B cell (primary cell): ENCODE results near the gene NT5DC4. TPM values are rescaled to one million over a fixed set of nuclear protein-coding genes. Genes with fewer than 3 reads are reported as not detected.

Experiments
- ATAC-seq: fragments of 200-7000 bp; cut with Tn5 transposase; one replicate; pipeline ENCODE4 v1.10.0; 2021; ENCODE audit warnings: low read depth, mild to moderate bottlenecking, moderate number of reproducible peaks, moderate library complexity
- CTCF ChIA-PET: fragments of 350-600 bp; sonication (Branson Sonifier 250); formaldehyde crosslinking; loops from one replicate; lab custom pipeline; 2021; ENCODE audit warnings: antibody characterized with exemption, inconsistent platforms; lab: Charles Lee
- POLR2A ChIA-PET: fragments of 350-600 bp; sonication (Branson Sonifier 250); formaldehyde crosslinking; loops from one replicate; lab custom pipeline; 2021; ENCODE audit warnings: antibody characterized with exemption; lab: Charles Lee
- DNase-seq: peaks from one replicate; pipeline ENCODE4 v3.0.0; 2013
- H2AFZ ChIP-seq: 2 replicates; pipeline ENCODE4 v1.6.1; 2012; ENCODE audit warnings: mild to moderate bottlenecking, low read depth, low read length; ENCODE audit not compliant: insufficient read depth, poor library complexity, severe bottlenecking
- H3K27ac ChIP-seq, 2 donors: 1 replicate in 1 of 2; 2 replicates in 1 of 2; pipeline ENCODE4 v1.5.1; 2012 to 2013; ENCODE audit warnings: low read length in 2 of 2, mild to moderate bottlenecking in 2 of 2, moderate library complexity in 1 of 2
- H3K27me3 ChIP-seq, 4 experiments: fragments of 200-600 bp in 1 of 4; sonication (generic) in 1 of 4; replicated peaks in 1 of 4; 1 replicate in 2 of 4; 2 replicates in 2 of 4; pipeline versions ENCODE4 v1.6.1 to v1.7.0; 2013 to 2016; ENCODE audit warnings: low read length in 3 of 4, mild to moderate bottlenecking in 2 of 4, mixed read lengths in 1 of 4, moderate library complexity in 1 of 4; ENCODE audit not compliant: insufficient read depth in 4 of 4, control insufficient read depth in 3 of 4; ENCODE audit errors: control extremely low read depth in 1 of 4
- H3K36me3 ChIP-seq, 2 experiments: replicated peaks in 1 of 2; 1 replicate in 1 of 2; 2 replicates in 1 of 2; pipeline versions ENCODE4 v1.6.1 to v1.7.1; 2013; ENCODE audit warnings: low read length in 1 of 2; ENCODE audit not compliant: insufficient read depth in 2 of 2, control insufficient read depth in 1 of 2; ENCODE audit errors: control extremely low read depth in 1 of 2, extremely low read depth in 1 of 2
- H3K4me1 ChIP-seq, 2 donors: fragments of 200-600 bp in 1 of 2; sonication (generic) in 1 of 2; 1 replicate in 1 of 2; 2 replicates in 1 of 2; pipeline versions ENCODE4 v1.5.1 to v1.6.1; 2013 to 2017; ENCODE audit warnings: low read length in 2 of 2; ENCODE audit not compliant: control insufficient read depth in 2 of 2, insufficient read depth in 2 of 2
- H3K4me2 ChIP-seq: replicated peaks from 2 replicates; pipeline ENCODE3; 2012; ENCODE audit warnings: mild to moderate bottlenecking, low read depth, low read length; ENCODE audit not compliant: poor library complexity, severe bottlenecking
- H3K4me3 ChIP-seq, 5 experiments: fragments of 200-600 bp in 1 of 5; sonication (generic) in 1 of 5; 1 replicate in 3 of 5; 2 replicates in 2 of 5; pipeline versions ENCODE4 v1.5.1 to v1.7.0; 2011 to 2016; ENCODE audit warnings: low read length in 4 of 5, mild to moderate bottlenecking in 4 of 5, low read depth in 2 of 5, control low read depth in 1 of 5, moderate library complexity in 1 of 5; ENCODE audit not compliant: insufficient read depth in 1 of 5; ENCODE audit errors: control extremely low read depth in 1 of 5, extremely low read depth in 1 of 5
- H3K79me2 ChIP-seq: fragments of 200-600 bp; sonication (generic); one replicate; pipeline ENCODE4 v1.6.0; 2016; ENCODE audit warnings: low read length; ENCODE audit not compliant: control insufficient read depth, insufficient read depth
- H3K9ac ChIP-seq: fragments of 200-600 bp; sonication (generic); 2 replicates; pipeline ENCODE4 v1.6.1; 2017; ENCODE audit warnings: mild to moderate bottlenecking, low read length, moderate library complexity
- H3K9me3 ChIP-seq, 3 donors: one replicate each; pipeline versions ENCODE4 v1.6.1 to v1.7.1; 2013; ENCODE audit warnings: low read length in 2 of 3; ENCODE audit not compliant: control insufficient read depth in 2 of 3, insufficient read depth in 1 of 3; ENCODE audit errors: control extremely low read depth in 1 of 3
- H4K20me1 ChIP-seq: 2 replicates; pipeline ENCODE4 v1.6.0; 2012; ENCODE audit warnings: mild to moderate bottlenecking, low read length; ENCODE audit not compliant: insufficient read depth, control insufficient read depth, poor library complexity, severe bottlenecking
- H3K27ac Mint-ChIP-seq: one replicate; pipeline ENCODE4 v1.8.0; 2021; ENCODE audit warnings: mixed read lengths
- H3K27me3 Mint-ChIP-seq: one replicate; pipeline ENCODE4 v1.8.0; 2021; ENCODE audit warnings: mixed read lengths
- H3K4me1 Mint-ChIP-seq: one replicate; pipeline ENCODE4 v1.8.0; 2021; ENCODE audit warnings: mixed read lengths
- H3K4me3 Mint-ChIP-seq: one replicate; pipeline ENCODE4 v1.8.0; 2021; ENCODE audit warnings: mixed read lengths
- H3K9me3 Mint-ChIP-seq: one replicate; pipeline ENCODE4 v1.8.0; 2022; ENCODE audit warnings: mixed read lengths; ENCODE audit not compliant: insufficient read depth
- EZH2 ChIP-seq: IDR thresholded peaks from 2 replicates; pipeline ENCODE4 v1.6.1; 2012; ENCODE audit warnings: borderline replicate concordance, low read depth, mild to moderate bottlenecking, moderate library complexity, low read length; ENCODE audit not compliant: insufficient read depth, poor library complexity, severe bottlenecking
- WGBS: methylation state at CpG from one replicate; pipeline ENCODE4 v1.1.5; 2013; ENCODE audit warnings: missing lambda C conversion rate; ENCODE audit not compliant: insufficient coverage; 5-methylcytosine and 5-hydroxymethylcytosine counted together
- intact Hi-C: fragments of 100-400 bp; cut with micrococcal nuclease; formaldehyde crosslinking; loops from one replicate; pipeline ENCODE4 v1.10.0; 2022
- polyA plus RNA-seq: library from polyadenylated mRNA; depleted of rRNA; stranded (reverse); fragments of >200 nt; gene quantifications from 2 replicates; pipeline ENCODE4 v1.2.3, GENCODE V29; 2012
- total RNA-seq, 2 donors: library from RNA; stranded (reverse); fragments of 120-200 nt in 1 of 2; gene quantifications; 1 replicate in 1 of 2; 2 replicates in 1 of 2; pipeline versions ENCODE4 v1.2.3 to v1.2.4, GENCODE V29; 2013 to 2022
- TF ChIP-seq, protein P1 (sequence below): fragments of 200-600 bp; IDR thresholded peaks from one replicate; pipeline ENCODE4 v1.8.0; 2022; ENCODE audit warnings: antibody characterized with exemption, mild to moderate bottlenecking

The NT5DC4 gene
- total and polyA plus RNA-seq, 2 donors (not counting 1 experiment from before 2014, with no cell fraction given), result 2.0 TPM; not detected in 1

- Histone ChIP-seq H3K4me1 (peaks cover 0 to 8% of the 10 kb centered on the region in 2 donors), H3K9me3 (no peaks in the 10 kb centered on the region), H2AFZ (no peak overlapping the region), H3K4me3 (no peak overlapping the region), H3K4me2 (no peak overlapping the region), H3K27me3 (no peaks in the 10 kb centered on the region), H3K79me2 (peaks cover 7% of the 10 kb centered on the region), H3K9ac (no peak overlapping the region), H3K36me3 (no peaks in the 10 kb centered on the region), H4K20me1 (no peaks in the 10 kb centered on the region), H3K27ac (no peak overlapping the region)
- no peak for TF ChIP-seq EZH2
- TF ChIP-seq, protein P1, sequence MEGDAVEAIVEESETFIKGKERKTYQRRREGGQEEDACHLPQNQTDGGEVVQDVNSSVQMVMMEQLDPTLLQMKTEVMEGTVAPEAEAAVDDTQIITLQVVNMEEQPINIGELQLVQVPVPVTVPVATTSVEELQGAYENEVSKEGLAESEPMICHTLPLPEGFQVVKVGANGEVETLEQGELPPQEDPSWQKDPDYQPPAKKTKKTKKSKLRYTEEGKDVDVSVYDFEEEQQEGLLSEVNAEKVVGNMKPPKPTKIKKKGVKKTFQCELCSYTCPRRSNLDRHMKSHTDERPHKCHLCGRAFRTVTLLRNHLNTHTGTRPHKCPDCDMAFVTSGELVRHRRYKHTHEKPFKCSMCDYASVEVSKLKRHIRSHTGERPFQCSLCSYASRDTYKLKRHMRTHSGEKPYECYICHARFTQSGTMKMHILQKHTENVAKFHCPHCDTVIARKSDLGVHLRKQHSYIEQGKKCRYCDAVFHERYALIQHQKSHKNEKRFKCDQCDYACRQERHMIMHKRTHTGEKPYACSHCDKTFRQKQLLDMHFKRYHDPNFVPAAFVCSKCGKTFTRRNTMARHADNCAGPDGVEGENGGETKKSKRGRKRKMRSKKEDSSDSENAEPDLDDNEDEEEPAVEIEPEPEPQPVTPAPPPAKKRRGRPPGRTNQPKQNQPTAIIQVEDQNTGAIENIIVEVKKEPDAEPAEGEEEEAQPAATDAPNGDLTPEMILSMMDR, result no peak
- no peak overlapping the region for H3K27ac Mint-ChIP-seq
- no peak overlapping the region for H3K4me3 Mint-ChIP-seq
- H3K4me1 Mint-ChIP-seq, result peaks cover 12% of the 10 kb centered on the region
- no peak for ATAC-seq
- H3K9me3 Mint-ChIP-seq, result no peaks in the 10 kb centered on the region
- H3K27me3 Mint-ChIP-seq, result no peaks in the 10 kb centered on the region
- no CpG with 5 or more reads among the region's 2 CpGs for WGBS
- DNase-seq, result no peak
- POLR2A ChIA-PET, result no interaction called here
- intact Hi-C loops, result no loop called here
- CTCF ChIA-PET, result interaction anchor here (0.6 kb wide), 1 partner anchor 232 kb away, joined by 3 read pairs; no protein-coding TSS in a partner anchor
Measured at GRCh38 chr2:112758711-112759110, 37.9 kb downstream of the NT5DC4 start.

DNA sequence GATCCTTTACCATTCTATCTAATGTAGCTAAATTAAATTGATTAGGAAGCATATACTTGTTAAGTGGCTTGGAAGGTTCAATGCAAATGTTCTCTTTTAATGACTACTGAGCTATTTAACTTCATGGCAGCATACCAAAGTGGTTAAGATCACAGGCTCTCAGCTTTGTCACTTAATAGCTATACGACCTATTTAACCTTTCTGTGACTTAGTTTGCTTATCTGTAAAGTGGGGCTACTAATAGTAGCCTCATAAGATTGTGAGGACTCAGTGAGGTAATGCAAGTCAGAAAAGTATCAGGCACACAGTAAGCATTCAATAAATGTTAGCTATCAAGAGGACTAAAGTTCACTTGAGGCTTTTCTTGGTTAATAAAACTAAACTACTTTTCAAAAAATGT, 39.3 kb downstream of the NT5DC4 start:
- intact Hi-C loops, result loop anchor here (10.0 kb wide), 1 partner anchor 275 kb away; the partner anchor contains the start of gene TTL
- WGBS, result no CpG with 5 or more reads among the region's 1 CpG
- no peaks in the 10 kb centered on the region for H4K20me1 ChIP-seq
- H3K27me3 Mint-ChIP-seq, result no peaks in the 10 kb centered on the region
- no peak overlapping the region for H3K4me3 ChIP-seq
- H3K4me1 Mint-ChIP-seq, result peaks cover 17% of the 10 kb centered on the region
- no peaks in the 10 kb centered on the region for H3K9me3 ChIP-seq
- H3K4me3 Mint-ChIP-seq, result no peak overlapping the region
- no peak for ATAC-seq
- ChIA-PET POLR2A (no interaction called here), CTCF (interaction anchor here (1.3 to 2.3 kb wide), 2 partner anchors 11 to 125 kb away, joined by 6 to 16 read pairs; no protein-coding TSS in a partner anchor)
- H3K9ac ChIP-seq, result no peak overlapping the region
- no peaks in the 10 kb centered on the region for H3K36me3 ChIP-seq
- H3K4me2 ChIP-seq, result no peak overlapping the region
- no peak for DNase-seq
- H3K27ac ChIP-seq, result no peak overlapping the region
- peaks cover 2 to 10% of the 10 kb centered on the region in 2 donors for H3K4me1 ChIP-seq
- H2AFZ ChIP-seq, result no peak overlapping the region
- H3K9me3 Mint-ChIP-seq, result no peaks in the 10 kb centered on the region
- TF ChIP-seq, protein P1, result no peak
- no peak for TF ChIP-seq EZH2
- H3K27ac Mint-ChIP-seq, result no peak overlapping the region
- H3K79me2 ChIP-seq, result peaks cover 13% of the 10 kb centered on the region
- no peaks in the 10 kb centered on the region for H3K27me3 ChIP-seq
